ENCODE data around the gene FOSL2.

- TF ChIP-seq CTCF (IDR thresholded peaks at IDR 0.05), result no peak
- TF ChIP-seq POLR2A (IDR thresholded peaks at IDR 0.05), result no peak
Observed at GRCh38 chr2:28387082-28387960, 5.3 kb upstream of the FOSL2 start.

Data from Peyer's patch (tissue), 4 donors.